Left lung (tissue), 10 donors: ENCODE measurements around the gene SASS6. TPM values are rescaled to one million over a fixed set of nuclear protein-coding genes. Genes with fewer than 3 reads are reported as not detected.

Source experiments
- ATAC-seq: fragments of 200-7000 bp; cut with Tn5 transposase; one replicate; pipeline ENCODE4 v1.9.1; 2020; ENCODE audit warnings: moderate library complexity
- DNase-seq, 4 donors: peaks; one replicate each; pipeline ENCODE4 v3.0.0-alpha.2; 2013 to 2020
- H3K27ac ChIP-seq, 2 donors: fragments of 200-600 bp; sonication (generic) in 1 of 2; one replicate each; pipeline versions ENCODE4 v1.5.0 to v1.8.0; 2020 to 2021
- H3K27me3 ChIP-seq, 2 donors: fragments of 200-600 bp; sonication (generic) in 1 of 2; one replicate each; pipeline versions ENCODE4 v1.5.0 to v1.8.0; 2020 to 2021
- H3K36me3 ChIP-seq, 2 donors: fragments of 200-600 bp; sonication (generic) in 1 of 2; one replicate each; pipeline versions ENCODE4 v1.5.0 to v1.8.0; 2020 to 2021
- H3K4me1 ChIP-seq, 2 donors: fragments of 200-600 bp; one replicate each; pipeline ENCODE4 v1.8.0; 2021
- H3K4me3 ChIP-seq, 2 donors: fragments of 200-600 bp; sonication (generic) in 1 of 2; one replicate each; pipeline versions ENCODE4 v1.5.0 to v1.8.0; 2020 to 2021; ENCODE audit warnings: mild to moderate bottlenecking in 1 of 2
- H3K9me3 ChIP-seq, 2 donors: fragments of 200-600 bp; sonication (generic) in 1 of 2; one replicate each; pipeline versions ENCODE4 v1.5.0 to v1.8.0; 2020 to 2021
- intact Hi-C, 2 donors: fragments of 100-400 bp; cut with DNase I; formaldehyde crosslinking; loops; one replicate each; pipeline versions ENCODE4 v1.11.2 to v1.14.2; 2022
- polyA plus RNA-seq, 6 donors: library from polyadenylated mRNA; unstranded; fragments of 120-200 nt; gene quantifications; one replicate each; pipeline ENCODE4 v1.2.1, GENCODE V29; 2013; ENCODE audit not compliant: insufficient read length in 6 of 6
- total RNA-seq, 2 donors: library from RNA; stranded (reverse); fragmentation: NEBNext Ultra II Directional; extraction: Animal tissue kit (Norgen Biotek cat#: 25700); gene quantifications; one replicate each; pipeline ENCODE4 v1.2.1, GENCODE V29; 2021
- TF ChIP-seq, protein P1 (sequence below), 2 donors: fragments of 200-600 bp; sonication (generic) in 1 of 2; IDR thresholded peaks; one replicate each; pipeline versions ENCODE4 v1.5.0 to v1.8.0; 2021; ENCODE audit warnings: antibody characterized with exemption in 2 of 2
- donor health status: DM: no; HTN: yes; CAD: no.
- donor health status: DM: no; HTN: no; CAD: no.

The SASS6 gene
- total and polyA plus RNA-seq, 8 donors = 3.1 to 9.9 (median 7.9) TPM

DNA sequence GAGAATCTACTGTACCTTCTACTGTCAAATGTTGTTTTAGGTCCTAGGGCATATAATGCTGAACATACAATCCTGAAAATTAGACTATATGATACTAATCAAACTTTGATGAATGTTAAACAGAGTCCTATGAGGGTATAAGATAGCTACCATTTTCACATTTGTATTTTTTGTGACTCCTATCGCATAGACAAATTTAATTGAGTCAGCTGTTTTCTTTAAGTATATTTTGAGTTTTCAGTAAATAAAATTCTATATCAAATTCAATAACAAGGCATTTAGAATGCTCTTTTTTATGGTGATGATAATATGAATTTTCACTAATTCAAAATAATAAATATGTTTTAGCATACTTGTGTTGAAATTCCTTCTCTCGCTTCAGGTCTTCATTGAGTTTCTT is 35.3 kb upstream of the SASS6 start:
- H3K27ac ChIP-seq = no peak overlapping the region
- H3K4me1 ChIP-seq = no peaks in the 10 kb centered on the region
- ATAC-seq (no peak), DNase-seq (no peak)
- intact Hi-C loops = no loop called here
- H3K27me3 ChIP-seq = no peaks in the 10 kb centered on the region
- H3K4me3 ChIP-seq = no peak overlapping the region
- no peaks in the 10 kb centered on the region for H3K9me3 ChIP-seq
- TF ChIP-seq, protein P1, sequence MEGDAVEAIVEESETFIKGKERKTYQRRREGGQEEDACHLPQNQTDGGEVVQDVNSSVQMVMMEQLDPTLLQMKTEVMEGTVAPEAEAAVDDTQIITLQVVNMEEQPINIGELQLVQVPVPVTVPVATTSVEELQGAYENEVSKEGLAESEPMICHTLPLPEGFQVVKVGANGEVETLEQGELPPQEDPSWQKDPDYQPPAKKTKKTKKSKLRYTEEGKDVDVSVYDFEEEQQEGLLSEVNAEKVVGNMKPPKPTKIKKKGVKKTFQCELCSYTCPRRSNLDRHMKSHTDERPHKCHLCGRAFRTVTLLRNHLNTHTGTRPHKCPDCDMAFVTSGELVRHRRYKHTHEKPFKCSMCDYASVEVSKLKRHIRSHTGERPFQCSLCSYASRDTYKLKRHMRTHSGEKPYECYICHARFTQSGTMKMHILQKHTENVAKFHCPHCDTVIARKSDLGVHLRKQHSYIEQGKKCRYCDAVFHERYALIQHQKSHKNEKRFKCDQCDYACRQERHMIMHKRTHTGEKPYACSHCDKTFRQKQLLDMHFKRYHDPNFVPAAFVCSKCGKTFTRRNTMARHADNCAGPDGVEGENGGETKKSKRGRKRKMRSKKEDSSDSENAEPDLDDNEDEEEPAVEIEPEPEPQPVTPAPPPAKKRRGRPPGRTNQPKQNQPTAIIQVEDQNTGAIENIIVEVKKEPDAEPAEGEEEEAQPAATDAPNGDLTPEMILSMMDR (IDR thresholded peaks at IDR 0.05) = no peak
- no peaks in the 10 kb centered on the region for H3K36me3 ChIP-seq

DNA sequence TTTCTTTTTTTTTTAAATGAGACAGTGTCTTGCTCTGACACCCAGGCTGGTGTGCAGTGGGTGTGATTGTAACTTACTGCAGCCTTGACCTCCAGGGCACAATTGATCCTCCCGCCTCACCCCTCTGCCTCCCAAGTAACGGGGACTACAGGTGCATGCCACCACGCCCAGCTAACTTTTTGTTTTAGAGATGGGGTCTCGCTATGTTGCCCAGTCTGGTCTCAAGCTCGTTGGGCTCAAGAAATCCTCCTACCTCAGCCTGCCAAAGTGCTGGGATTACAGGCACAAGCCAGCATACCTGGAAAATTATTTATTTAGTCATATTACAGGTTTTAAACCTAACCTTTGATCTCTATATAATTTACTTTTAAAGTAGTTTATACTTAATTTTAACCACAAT is 32.0 kb upstream of the SASS6 start:
- no peak for DNase-seq
- Histone ChIP-seq H3K9me3 (no peaks in the 10 kb centered on the region), H3K36me3 (no peaks in the 10 kb centered on the region), H3K27me3 (no peaks in the 10 kb centered on the region), H3K27ac (no peak overlapping the region), H3K4me3 (no peak overlapping the region), H3K4me1 (no peaks in the 10 kb centered on the region)
- ATAC-seq = no peak
- intact Hi-C loops = no loop called here
- TF ChIP-seq, protein P1 (IDR thresholded peaks at IDR 0.05) = no peak

DNA sequence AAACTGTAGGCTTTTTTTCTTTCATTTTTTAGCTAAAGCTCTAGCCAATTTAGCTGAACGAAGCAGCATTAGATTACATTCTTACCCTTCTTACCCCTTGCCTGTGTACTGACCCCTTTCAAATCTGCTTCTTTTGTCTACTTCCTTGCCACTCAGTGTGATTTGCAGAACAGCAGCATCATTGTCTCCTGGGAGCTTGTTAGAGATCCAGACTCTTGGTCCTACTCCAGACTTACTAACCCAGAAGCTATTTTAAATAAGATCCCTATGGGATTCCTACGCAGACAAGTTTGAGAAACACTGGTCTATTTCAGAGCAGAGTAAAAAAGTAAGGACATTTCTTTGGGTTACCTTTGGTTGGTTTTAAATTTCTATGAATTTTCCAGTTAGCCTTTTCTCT is 31.5 kb upstream of the SASS6 start:
- Histone ChIP-seq H3K9me3 (no peaks in the 10 kb centered on the region), H3K4me1 (no peaks in the 10 kb centered on the region), H3K27me3 (no peaks in the 10 kb centered on the region), H3K4me3 (no peak overlapping the region), H3K27ac (no peak overlapping the region), H3K36me3 (no peaks in the 10 kb centered on the region)
- intact Hi-C loops = no loop called here
- ATAC-seq (no peak), DNase-seq (no peak)
- TF ChIP-seq, protein P1 (IDR thresholded peaks at IDR 0.05) = no peak

DNA sequence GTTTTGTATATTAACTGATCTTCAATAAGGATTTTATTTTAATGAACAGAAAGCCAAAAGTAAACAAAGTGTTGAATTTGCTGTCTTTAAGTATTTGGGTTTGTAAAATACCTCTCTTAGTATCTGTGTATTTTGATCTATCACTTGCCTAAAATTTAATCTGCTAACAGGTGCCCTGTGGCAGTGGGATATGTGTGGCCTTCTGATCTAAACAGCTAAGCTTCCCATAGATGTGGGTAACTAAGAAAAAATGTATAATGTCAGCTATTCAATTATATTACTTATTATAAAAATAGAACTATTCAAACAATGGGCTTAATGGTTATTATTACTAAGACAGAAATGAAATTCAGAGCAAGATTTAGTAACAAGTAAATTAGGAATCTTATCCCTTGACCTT is 30.2 kb upstream of the SASS6 start:
- no peak for ATAC-seq
- Histone ChIP-seq H3K27ac (no peak overlapping the region), H3K36me3 (no peaks in the 10 kb centered on the region), H3K27me3 (no peaks in the 10 kb centered on the region), H3K9me3 (no peaks in the 10 kb centered on the region), H3K4me1 (no peaks in the 10 kb centered on the region), H3K4me3 (no peak overlapping the region)
- intact Hi-C loops = no loop called here
- no peak for DNase-seq
- TF ChIP-seq, protein P1 (IDR thresholded peaks at IDR 0.05) = no peak

DNA sequence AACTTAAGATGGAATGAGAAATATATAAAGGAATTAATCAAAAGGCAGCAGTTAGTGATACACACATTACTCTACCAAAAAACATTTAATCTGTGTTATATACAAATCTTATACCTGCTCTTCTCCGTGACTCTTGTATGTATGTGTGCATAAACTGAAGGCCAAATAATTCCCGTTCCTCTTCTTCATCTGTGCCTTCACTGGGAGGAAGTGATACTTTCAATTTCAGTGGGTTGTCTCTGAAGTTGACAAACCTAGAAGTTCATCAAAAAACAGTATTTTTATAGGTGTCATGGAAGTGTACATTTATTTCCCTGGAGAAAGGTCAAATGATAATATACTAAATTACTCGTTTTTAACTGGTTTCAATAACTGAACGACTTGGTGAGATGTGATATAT is 19.5 kb upstream of the SASS6 start:
- intact Hi-C loops = no loop called here
- Histone ChIP-seq H3K4me1 (no peaks in the 10 kb centered on the region), H3K27ac (no peak overlapping the region), H3K4me3 (no peak overlapping the region), H3K36me3 (peaks cover 0 to 27% of the 10 kb centered on the region in 2 donors), H3K27me3 (no peaks in the 10 kb centered on the region), H3K9me3 (no peaks in the 10 kb centered on the region)
- TF ChIP-seq, protein P1 (IDR thresholded peaks at IDR 0.05) = no peak
- ATAC-seq (no peak), DNase-seq (no peak)
